Measurements from ENCODE around the gene RAD9A.

The RAD9A gene

DNA sequence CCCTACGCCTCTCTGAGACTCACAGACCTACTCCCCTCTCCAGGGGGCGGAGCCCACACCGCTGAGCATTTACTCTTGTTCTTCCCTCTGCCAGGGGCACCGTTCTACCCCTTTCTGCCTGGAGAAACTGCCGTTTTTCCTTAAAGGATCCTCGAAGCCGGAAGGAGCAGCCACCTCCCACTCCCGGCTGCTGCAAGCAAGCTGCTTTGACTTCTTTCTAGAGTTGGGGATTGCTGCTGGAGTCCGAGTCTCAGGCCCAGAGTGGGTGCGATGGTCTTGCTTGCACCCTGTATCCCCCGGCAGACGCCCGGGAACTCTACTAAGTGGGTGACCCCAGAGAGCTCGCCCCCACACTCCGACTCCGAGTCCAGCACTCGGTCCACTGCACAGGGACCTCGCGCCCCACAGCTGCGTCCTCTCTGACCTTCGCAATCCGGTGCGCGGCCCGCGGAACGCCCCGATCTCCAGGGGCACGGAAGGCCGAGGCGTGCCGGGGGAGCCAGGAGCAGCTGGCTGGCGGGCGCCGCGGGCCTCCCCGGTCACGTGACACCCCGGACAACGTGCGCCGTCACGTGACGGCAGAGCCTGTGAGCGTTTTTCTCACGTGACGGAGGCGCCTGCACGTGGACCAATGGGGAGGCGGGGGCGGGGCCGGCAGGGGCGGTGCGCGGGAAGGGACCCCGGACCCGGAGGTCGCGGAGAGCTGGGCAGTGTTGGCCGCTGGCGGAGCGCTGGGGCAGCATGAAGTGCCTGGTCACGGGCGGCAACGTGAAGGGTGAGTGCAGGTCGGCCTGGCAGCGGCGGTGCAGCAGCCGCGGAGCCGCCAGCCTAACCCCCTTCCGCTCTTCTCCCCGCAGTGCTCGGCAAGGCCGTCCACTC, at the start of gene RAD9A:
Gene RAD9A (plus strand): TSS at position 683 of the 879 bp plus-strand sequence. CDS start 59 bp downstream, at position 742.
- peak; percentile 98 for DNase-seq

DNA sequence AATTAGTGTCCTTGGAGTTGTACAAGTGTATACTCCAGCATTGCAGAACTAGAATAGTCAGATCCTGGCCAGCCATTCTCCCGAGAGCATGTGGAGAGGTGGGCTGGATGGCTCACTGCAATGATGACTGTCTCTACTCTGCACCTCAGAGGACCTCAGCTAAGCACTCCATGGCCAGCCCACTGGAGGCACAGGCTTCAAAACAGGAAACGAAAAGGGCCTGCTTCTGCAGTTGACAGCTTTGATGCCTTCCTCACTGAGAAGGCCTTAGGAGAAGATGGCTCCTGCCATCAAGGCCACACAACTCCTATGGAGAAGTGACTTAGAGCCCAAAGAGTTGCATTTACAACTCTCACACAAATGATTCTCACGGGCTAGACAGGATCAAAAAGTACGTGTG, 47.5 kb upstream of the RAD9A start:
- no peak for DNase-seq

DNA sequence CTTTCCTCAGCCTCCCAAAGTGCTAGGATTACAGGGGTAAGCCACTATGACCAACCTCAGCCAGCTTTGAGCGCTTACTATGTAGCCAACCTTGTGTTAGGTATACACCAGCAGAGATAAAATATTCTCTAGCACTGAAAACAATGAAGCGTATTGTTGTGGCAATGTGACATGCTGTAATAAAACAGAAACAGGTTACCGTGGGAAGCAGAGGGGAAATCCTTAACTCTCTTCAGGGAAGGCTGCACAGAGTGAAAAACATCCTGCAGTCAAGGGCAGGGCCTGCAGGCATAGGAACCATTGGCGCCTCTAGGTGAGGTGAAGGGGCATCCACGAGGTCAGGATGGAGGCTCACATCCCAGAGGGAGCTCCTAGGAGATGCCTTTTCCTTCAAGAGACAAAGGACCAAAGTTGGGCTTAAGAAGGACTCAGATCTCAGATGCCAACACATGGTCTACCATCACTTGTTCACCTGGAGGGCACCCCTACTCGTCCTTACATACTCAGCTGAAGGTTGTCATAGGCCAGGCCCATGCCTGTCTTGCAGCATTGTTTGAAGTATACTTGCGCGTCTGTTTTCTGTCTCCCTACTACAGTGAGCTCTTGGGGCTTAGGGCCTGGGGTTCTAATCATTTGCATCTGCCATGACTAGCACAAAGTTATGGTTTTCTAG, 46.4 kb upstream of the RAD9A start:
- no peak for DNase-seq

DNA sequence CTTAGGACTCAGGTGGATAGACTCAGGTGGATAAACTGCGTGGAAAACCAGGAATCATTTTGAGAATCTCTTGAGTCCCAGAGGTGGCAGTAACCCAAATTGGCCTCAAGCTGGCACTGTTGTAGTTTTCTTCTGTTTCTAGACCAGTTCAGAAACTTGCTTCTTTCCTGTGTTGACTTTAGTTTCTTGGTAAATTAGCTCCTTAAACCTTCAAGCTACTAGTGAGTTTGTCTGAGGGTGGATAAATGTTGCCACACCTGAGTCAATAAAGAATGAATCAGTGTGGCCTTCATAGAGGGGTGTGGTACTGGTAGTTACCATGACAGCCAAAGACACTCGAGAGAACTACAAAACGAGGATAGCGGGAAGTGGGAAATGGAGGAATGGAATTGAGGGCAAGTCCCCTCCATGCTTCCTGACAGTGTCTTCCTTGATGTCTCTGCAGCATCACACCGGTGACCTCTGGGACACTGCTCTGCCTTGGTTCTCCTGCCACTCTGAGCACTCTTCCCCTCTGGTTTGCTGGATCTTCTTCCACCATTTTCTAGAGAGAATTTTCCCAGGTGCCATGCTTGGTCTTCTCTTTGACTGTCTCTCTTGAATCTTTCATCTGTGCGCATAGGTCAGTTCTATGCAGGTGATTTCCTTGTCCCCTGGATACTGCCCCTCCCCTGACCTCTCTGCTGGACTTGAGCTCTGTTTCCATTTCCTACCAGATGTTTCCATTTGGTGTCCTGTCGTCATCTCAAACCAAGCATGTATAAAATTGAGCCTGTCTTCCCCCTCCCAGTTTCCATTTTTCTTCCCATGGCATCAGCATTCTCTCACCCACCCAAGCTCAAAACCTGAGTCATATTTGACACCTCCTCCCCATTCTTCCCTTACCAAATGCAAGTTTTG, 45.6 kb upstream of the RAD9A start:
- no peak for DNase-seq

GRCh38 chr11:67347964-67348749, 43.6 kb upstream of the RAD9A start:
- DNase-seq: no peak

- DNase-seq: no peak
Measured at GRCh38 chr11:67349036-67349435, 42.8 kb upstream of the RAD9A start.

- DNase-seq: no peak
Measured at GRCh38 chr11:67349457-67349856, 42.3 kb upstream of the RAD9A start.

- no peak for DNase-seq
Measured at GRCh38 chr11:67349928-67350465, 41.8 kb upstream of the RAD9A start.

DNA sequence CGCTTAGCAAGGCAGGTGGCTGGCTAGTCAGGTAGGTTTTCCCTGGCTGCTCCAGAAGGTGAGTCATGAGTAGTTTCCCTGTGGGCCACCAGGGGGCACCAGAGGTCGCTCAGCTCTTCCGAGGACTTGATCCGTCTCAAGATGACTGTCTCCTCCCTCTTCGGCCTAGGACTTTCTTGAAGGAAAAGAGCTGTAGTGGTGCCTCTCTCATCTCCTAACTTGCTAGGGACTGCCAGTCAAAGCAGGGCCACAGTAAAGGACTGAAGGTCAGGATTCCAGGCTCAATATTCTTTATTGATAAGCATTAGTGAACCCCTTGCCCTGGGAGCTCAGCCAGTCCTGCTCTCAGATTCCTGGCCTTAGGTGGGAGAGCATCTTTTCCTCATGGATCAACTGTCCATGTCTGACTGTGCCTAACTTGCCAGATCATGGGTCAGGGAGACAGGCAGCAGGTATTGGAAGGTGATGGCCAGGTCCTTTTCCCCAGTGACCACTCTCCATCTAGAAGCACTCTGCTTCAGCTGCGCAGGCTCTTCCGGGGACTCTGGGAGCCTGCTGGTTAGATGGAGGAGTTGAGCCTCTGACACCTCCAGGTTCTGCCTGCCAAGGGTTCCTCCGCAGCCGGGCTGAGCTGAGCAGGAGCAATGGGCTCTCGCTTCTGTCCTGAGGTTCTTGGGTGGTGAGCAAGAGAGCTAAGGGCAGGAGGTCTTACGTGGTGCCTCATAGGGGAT, 40.3 kb upstream of the RAD9A start:
- DNase-seq: no peak

DNA sequence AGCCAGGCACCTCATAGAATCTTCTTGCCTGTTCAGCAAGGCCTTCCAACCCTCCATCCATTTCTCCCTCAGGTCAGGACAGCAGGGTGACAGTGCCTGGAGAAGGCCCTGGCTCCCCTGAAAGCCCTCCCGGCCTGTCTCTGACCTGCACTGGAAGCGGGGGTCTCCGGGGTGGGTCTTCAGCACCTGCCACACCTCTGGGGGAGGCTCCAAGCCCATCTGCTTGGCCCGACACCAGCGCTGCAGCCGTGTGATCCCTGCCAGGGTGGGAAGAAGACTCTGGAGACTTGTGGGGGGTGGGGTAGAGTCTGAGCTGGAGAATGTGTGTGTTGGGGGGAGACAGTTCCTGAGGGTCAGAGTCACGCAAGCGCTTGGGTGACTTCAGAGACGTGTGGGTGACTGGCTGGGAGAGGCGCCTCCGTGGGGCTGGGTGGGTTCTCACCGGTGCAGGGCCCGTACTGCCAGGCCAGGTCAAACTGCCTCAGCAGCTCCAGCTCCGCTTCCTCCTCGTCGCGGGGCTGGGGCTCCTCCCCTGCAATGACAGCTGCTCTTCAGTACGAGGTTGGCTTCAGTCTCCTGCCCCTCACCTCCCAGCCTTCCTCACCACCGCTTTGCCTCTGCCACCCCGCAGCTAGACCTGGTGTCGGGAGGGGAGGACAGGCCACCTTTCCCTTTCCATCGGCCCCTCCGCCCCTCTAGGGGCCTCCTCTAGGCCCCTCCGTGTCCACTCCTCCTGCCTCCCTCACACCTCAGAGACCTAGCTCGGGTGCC, 39.1 kb upstream of the RAD9A start:
- DNase-seq: peak; percentile 88

- DNase-seq: peak; percentile 97
Measured at GRCh38 chr11:67353317-67354074, 38.3 kb upstream of the RAD9A start, which contains the start of gene POLD4. TSS of gene POLD4 (minus strand) at chr11:67353546. CDS start at chr11:67353399, 147 bp downstream.

DNA sequence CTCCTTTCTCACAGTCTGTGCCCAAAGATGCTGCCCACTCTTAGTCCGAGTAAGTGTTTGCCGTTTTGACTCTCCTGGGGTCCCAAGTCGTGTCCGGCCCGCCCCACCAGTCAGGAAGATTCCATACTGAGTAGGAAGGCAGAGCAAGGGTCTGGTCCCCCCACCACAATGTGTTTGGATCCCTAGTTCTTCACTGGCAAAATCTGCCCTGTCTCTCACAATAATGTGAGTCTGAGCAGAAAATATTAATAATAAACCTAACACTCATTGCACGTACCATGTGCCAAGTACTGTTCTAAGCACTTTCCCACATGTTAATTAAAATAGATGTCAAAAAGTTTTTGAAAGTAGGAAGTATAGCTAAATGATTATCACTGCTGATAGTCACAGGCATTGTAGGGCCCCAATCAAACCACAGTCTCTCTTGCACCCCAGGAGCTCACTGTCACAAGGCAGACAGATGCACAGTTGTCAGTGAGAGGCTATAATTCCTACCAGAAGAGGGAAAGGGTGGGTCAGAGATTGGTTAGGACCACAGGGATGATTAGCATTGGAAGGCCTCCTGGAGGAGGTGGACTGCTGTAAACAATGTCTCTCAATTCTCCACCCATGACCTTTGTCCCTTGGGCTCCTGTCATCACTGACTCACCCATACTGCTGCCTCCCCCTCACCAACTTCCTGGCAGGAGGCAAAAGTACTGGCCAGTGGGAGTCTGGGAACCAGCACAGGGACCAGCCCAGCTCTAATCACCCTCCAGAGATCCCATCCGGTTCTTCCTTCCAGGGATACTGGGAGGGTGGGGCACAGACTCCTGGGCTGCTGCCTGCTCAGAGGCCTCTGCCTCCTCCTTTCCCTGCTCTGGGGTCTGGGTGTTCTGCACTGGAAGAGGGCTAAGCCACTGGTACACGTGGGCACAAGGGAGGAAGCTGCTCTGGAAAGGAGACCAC, 37.4 kb upstream of the RAD9A start:
- no peak for DNase-seq

- DNase-seq: no peak
Measured at GRCh38 chr11:67355023-67355793, 36.6 kb upstream of the RAD9A start.

DNA sequence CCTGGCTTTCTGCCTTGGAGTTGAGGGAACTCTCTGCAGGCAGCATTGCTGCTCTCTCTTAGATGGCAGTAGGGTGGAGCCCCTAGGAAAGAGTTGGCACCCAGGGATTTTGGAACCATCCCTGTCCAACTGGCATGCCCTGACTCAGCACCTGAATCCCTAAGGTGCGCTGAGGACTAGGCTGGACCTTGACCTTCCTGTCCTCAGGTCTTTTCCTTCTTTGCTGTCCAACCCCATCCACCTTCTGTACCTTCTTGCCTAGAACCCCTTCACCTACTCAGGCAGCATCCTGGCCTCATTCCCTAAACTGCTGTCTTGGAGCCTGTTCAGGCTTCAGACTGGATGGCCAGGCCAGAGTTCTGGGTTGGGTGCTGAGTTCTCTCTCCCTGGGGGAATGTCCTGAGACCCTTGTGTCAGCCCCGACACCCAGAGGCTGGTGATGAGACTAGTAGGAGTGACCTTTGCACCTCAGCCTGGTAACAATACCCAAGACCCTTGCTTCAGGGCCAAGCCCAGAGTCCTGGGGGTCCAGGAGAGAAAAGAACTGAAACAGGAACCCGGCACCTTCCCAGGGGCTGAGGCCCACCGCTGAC, 35.9 kb upstream of the RAD9A start:
- no peak for DNase-seq

DNA sequence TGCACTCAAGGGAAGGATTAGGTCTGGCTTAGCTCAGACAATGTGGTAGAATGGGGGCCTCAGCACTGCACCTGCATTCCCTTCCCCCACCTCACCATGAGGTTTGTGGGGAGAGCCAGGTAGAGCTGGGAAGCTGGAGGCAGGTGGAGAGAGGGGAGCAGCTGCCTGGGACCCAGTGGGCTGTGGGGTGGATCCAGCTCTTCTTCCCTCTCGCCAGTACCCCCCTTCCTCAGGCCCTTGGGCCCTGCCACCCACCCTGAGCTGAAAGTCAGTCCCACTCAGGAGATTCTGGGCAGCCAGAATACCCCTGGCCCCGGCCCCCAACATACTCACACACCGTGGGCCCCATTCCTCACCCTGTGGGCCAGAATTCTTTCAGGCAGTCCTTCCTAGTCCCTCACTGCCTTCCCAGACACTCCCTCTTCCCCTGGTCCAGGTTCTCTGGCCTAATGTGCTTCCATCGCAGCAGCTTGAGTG, 35.4 kb upstream of the RAD9A start:
- DNase-seq: no peak

DNA sequence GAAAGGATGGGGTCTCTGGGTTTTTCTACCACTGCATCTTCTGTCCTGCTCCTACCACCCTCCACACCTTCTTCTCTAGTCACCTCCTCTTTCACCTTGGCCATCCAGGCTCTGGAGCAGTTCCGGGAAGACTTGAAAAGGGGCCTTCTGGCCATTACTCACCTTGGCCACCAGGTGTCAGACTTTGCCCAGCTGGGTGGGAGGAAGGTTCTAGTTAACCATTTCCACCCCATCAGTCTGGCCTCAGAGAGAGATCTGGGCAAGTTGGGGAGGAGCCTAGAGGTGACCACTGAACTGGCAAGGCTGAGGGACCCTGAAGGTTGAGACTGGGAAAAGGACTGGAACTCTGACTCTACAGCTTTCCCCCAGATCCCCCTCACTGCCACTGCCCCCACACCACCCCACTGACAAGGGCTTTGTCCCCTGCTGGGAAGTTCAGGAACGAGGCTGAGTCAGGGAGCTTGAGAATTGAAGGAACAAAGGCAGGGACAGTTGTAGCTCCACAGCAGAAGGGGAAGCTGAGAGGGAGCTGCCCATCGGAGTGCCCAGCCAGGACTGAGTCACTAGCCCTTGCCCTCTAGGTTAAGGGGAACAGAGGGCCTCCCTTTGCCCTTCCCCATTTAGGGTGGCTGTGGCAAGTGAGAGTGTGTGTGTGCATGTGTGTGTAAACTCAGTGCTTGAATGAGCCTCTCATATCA, 34.8 kb upstream of the RAD9A start:
- DNase-seq: peak; percentile 68
